Gastroesophageal sphincter (tissue), 3 donors: ENCODE results near the gene CASK.

Experiments
- EP300 ChIP-seq: sonication (generic); formaldehyde crosslinking; IDR thresholded peaks from one replicate; pipeline ENCODE4 v1.6.1; 2017; ENCODE audit warnings: antibody characterized with exemption, mild to moderate bottlenecking
- POLR2A ChIP-seq, 2 donors: fragments of 450-650 bp; IDR thresholded peaks; one replicate each; pipeline ENCODE4 v1.6.1; 2017; ENCODE audit warnings: antibody characterized with exemption in 2 of 2, mild to moderate bottlenecking in 2 of 2, moderate library complexity in 1 of 2
- POLR2AphosphoS5 ChIP-seq: sonication (generic); formaldehyde crosslinking; IDR thresholded peaks from one replicate; pipeline ENCODE4 v1.6.1; 2017; ENCODE audit warnings: antibody characterized with exemption
- TF ChIP-seq, protein P1 (sequence below), 4 experiments: fragments of 200-600 bp in 2 of 4; fragments of 450-650 bp in 2 of 4; sonication (generic) in 1 of 4; IDR thresholded peaks; one replicate each; pipeline ENCODE4 v1.5.1; 2017 to 2019; ENCODE audit warnings: antibody characterized with exemption in 4 of 4, mild to moderate bottlenecking in 2 of 4, moderate library complexity in 2 of 4

DNA sequence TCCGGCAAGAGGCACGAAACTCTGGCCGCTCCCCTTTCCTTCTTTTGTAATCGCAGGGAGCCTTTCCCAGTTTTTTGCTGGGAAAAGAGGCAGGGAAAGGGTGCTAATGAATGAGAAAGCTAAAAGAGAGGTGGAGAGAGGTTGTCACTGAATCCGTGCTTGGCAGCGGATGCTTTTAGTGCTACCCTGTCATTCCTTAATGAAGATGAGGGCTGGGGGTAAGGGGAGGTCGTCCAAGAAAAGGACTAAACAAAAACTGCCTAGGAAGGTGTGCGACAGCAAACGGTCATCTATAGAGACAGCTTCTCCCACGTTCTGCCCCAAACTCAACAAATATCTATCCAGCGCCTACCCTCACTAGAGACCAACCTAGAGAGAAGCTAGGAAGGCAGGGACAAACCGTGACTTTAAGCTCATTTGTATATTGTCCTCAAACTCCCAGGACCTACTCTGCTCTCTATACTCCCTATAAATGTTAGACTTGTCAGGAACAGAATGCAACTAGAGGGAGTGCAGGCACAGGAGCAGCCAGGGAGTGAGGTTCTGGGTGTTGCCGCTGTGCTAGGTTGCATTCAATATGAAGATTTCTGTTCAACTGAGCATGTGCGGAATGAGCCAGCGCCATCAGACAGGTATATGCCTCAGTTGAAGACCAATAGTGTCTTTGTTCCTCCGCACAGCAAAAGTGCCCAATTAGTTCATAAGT is 777 bp upstream of the CASK start:
- TF ChIP-seq, protein P1, sequence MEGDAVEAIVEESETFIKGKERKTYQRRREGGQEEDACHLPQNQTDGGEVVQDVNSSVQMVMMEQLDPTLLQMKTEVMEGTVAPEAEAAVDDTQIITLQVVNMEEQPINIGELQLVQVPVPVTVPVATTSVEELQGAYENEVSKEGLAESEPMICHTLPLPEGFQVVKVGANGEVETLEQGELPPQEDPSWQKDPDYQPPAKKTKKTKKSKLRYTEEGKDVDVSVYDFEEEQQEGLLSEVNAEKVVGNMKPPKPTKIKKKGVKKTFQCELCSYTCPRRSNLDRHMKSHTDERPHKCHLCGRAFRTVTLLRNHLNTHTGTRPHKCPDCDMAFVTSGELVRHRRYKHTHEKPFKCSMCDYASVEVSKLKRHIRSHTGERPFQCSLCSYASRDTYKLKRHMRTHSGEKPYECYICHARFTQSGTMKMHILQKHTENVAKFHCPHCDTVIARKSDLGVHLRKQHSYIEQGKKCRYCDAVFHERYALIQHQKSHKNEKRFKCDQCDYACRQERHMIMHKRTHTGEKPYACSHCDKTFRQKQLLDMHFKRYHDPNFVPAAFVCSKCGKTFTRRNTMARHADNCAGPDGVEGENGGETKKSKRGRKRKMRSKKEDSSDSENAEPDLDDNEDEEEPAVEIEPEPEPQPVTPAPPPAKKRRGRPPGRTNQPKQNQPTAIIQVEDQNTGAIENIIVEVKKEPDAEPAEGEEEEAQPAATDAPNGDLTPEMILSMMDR (IDR thresholded peaks at IDR 0.05) = no peak
- no peak for TF ChIP-seq POLR2A (IDR thresholded peaks at IDR 0.05)
- TF ChIP-seq POLR2AphosphoS5 = no peak
- TF ChIP-seq EP300 = no peak
